Smooth muscle cell of the coronary artery (primary cell): Measurements from ENCODE around the gene ECD. TPM values are rescaled to one million over a fixed set of nuclear protein-coding genes. Genes with fewer than 3 reads are reported as not detected.

ENCODE experiments used
- total RNA-seq: library from RNA; depleted of rRNA; stranded (reverse); fragments of >200 nt; gene quantifications from 2 replicates; pipeline ENCODE4 v1.2.3, GENCODE V29; 2014; ENCODE audit warnings: low replicate concordance

Gene ECD
- 10.8 and 17.5 TPM in 2 replicates for total RNA-seq

GRCh38 chr10:73167783-73168464 is at the start of gene ECD, which contains the start of gene FAM149B1:
Gene ECD (minus strand): TSS chr10:73168008. CDS start chr10:73163937, 4,071 bp downstream.
Gene FAM149B1 (plus strand): TSS chr10:73168119. CDS start chr10:73168340, 221 bp downstream.

GRCh38 chr10:73110345-73110849 is 57.4 kb downstream of the ECD start, which contains the start of gene NUDT13:
Gene NUDT13 (plus strand): TSS chr10:73110455. CDS start chr10:73114366, 3,911 bp downstream.

GRCh38 chr10:73096449-73097304 is 71.1 kb downstream of the ECD start, which contains the start of gene P4HA1:
Gene P4HA1 (minus strand): TSS chr10:73096866. CDS start chr10:73074883, 21,983 bp downstream.

Other genes starting within 250 kb of the ECD start
- not detected in 2 replicates for gene PLA2G12B, start 213.2 kb downstream of the ECD start, total RNA-seq
- gene P4HA1, start 71.1 kb downstream of the ECD start, total RNA-seq, result 206 and 253 TPM in 2 replicates
- gene NUDT13, start 57.6 kb downstream of the ECD start, total RNA-seq, result 0.59 and 0.75 TPM in 2 replicates
- gene FAM149B1, start 111 bp upstream of the ECD start, total RNA-seq, result 28.4 and 53.4 TPM in 2 replicates
- 13.3 and 25.7 TPM in 2 replicates for gene DNAJC9, start 79.2 kb upstream of the ECD start, total RNA-seq
- 59.3 and 75.2 TPM in 2 replicates for gene MRPS16, start 84.6 kb upstream of the ECD start, total RNA-seq
- 0.30 and 0.94 TPM in 2 replicates for gene CFAP70, start 190.9 kb upstream of the ECD start, total RNA-seq
- 82.7 and 89.0 TPM in 2 replicates for gene ANXA7, start 246.1 kb upstream of the ECD start, total RNA-seq